ENCODE measurements around the gene BIN1. TPM values are rescaled to one million over a fixed set of nuclear protein-coding genes. Genes with fewer than 3 reads are reported as not detected.

BIN1 gene
- total and polyA plus RNA-seq, 2 of the 4 experiments (the other 2 are of a cell fraction): 18.1 to 25.7 TPM

GRCh38 chr2:127085317-127085681 lies 21.7 kb downstream of the BIN1 start:
- Histone ChIP-seq H3K4me3 (ENCODE audit: insufficient read depth, low read depth, low read length) (no peak overlapping the region), H3K14ac (replicated peaks; ENCODE audit: low read depth, low read length) (peak overlapping the region; percentile 77; the same call in 1 of the 2 replicates), H3K4ac (ENCODE audit: low read depth, low read length) (peak overlapping the region; percentile 82), H3K56ac (ENCODE audit: extremely low read depth, insufficient read depth, low read length) (no peak overlapping the region), H2AK9ac (replicated peaks; ENCODE audit: low read depth, low read length, poor library complexity) (peak overlapping the region; percentile 87), H3K79me1 (ENCODE audit: low read depth in 1 of 2, low read length in 2 of 2) (peaks cover 13 to 65% of the 10 kb centered on the region in 2 experiments; a peak in 3 of 4 replicates), H3K4me2 (ENCODE audit: low read depth, low read length) (no peak overlapping the region; the same call in 1 of the 2 replicates), H3K36me3 (ENCODE audit: control insufficient read depth, insufficient read depth, low read length) (no peaks in the 10 kb centered on the region), H3K9me3 (ENCODE audit: control insufficient read depth, insufficient read depth, low read length) (no peaks in the 10 kb centered on the region), H2BK20ac (ENCODE audit: low read depth, low read length) (peak overlapping the region; percentile 27; the same call in 1 of the 2 replicates), H4K91ac (ENCODE audit: insufficient read depth, low read depth, low read length) (peak overlapping the region; percentile 89; the same call in 1 of the 2 replicates), H3K9ac (ENCODE audit: low read depth, low read length) (peak overlapping the region; percentile 40; the same call in 1 of the 2 replicates), H2AFZ (replicated peaks; ENCODE audit: low read length, poor library complexity) (peak overlapping the region; percentile 70), H2BK120ac (ENCODE audit: low read depth, low read length) (peak overlapping the region; percentile 81), H4K8ac (ENCODE audit: low read depth in 2 of 2, low read length in 2 of 2) (peak overlapping the region; percentile 2 to 67; a peak in 2 of 4 replicates), H4K5ac (ENCODE audit: low read depth, low read length) (peak overlapping the region; percentile 80), H3K9me1 (ENCODE audit: insufficient read depth, low read length) (peaks cover 18% of the 10 kb centered on the region), H3K23ac (ENCODE audit: low read depth, low read length) (peak overlapping the region; percentile 92; the same call in 1 of the 2 replicates), H3K4me1 (ENCODE audit: control insufficient read depth, insufficient read depth, low read length) (peaks cover 62% of the 10 kb centered on the region), H2BK15ac (ENCODE audit: low read depth, low read length) (peak overlapping the region; percentile 7; the same call in 1 of the 3 replicates), H2AK5ac (ENCODE audit: low read depth, low read length) (peak overlapping the region; percentile 97), H3K18ac (ENCODE audit: low read depth, low read length) (peak overlapping the region; percentile 65; the same call in 1 of the 2 replicates), H2BK5ac (ENCODE audit: low read depth, low read length, poor library complexity, severe bottlenecking) (peak overlapping the region; percentile 76), H3K27me3 (ENCODE audit: control insufficient read depth, insufficient read depth, low read length) (no peaks in the 10 kb centered on the region), H4K20me1 (ENCODE audit: insufficient read depth, low read length) (peaks cover 22% of the 10 kb centered on the region; the same call in 1 of the 2 replicates), H3K27ac (ENCODE audit: insufficient read depth, low read length) (peak overlapping the region; percentile 88)
- WGBS, 2 experiments (ENCODE audit: extremely low coverage in 2 of 2, insufficient read length in 1 of 2): no CpG with 5 or more reads among the region's 9 CpGs
- intact Hi-C loops (cut with micrococcal nuclease) (no loop called here), dilution Hi-C loops (cut with HindIII; ENCODE audit: low sequenced_read_pairs, unreplicated experiment) (no loop called here), in situ Hi-C loops (cut with MboI; ENCODE audit: low sequenced_read_pairs) (no loop called here)
- ATAC-seq (ENCODE audit: low read depth) (no peak), DNase-seq (peak; percentile 23)
- TF ChIP-seq FOS (IDR thresholded peaks at IDR 0.05; ENCODE audit: low read depth, low read length) (no peak), CTCF (conservative IDR thresholded peaks at IDR 0.05; ENCODE audit: low read depth, low read length) (no peak), MXI1 (IDR thresholded peaks at IDR 0.05; ENCODE audit: borderline replicate concordance, low read depth, low read length) (no peak), POLR2A (IDR thresholded peaks at IDR 0.05; ENCODE audit: low read depth, low read length) (no peak), CEBPB (IDR thresholded peaks at IDR 0.05; ENCODE audit: low read depth, low read length) (no peak), BHLHE40 (IDR thresholded peaks at IDR 0.05; ENCODE audit: low read depth, low read length) (no peak), MAZ (IDR thresholded peaks at IDR 0.05; ENCODE audit: borderline replicate concordance, low read depth, low read length) (no peak), RFX5 (IDR thresholded peaks at IDR 0.05; ENCODE audit: low read depth, low read length) (no peak), USF2 (IDR thresholded peaks at IDR 0.05; ENCODE audit: low read depth, low read length) (no peak), RAD21 (IDR thresholded peaks at IDR 0.05; ENCODE audit: low read length) (no peak), CHD1 (IDR thresholded peaks at IDR 0.05; ENCODE audit: low read depth, low read length) (no peak), MAFK (IDR thresholded peaks at IDR 0.05; ENCODE audit: low read depth, low read length) (no peak), RCOR1 (IDR thresholded peaks at IDR 0.05; ENCODE audit: insufficient replicate concordance, low read length) (no peak), ELK1 (IDR thresholded peaks at IDR 0.05; ENCODE audit: borderline replicate concordance, low read depth, low read length) (no peak), NFE2L2 (IDR thresholded peaks at IDR 0.05; ENCODE audit: low read depth, low read length) (no peak), SMC3 (IDR thresholded peaks at IDR 0.05; ENCODE audit: low read depth, low read length) (no peak)
- BruUV-seq (replicated peaks): no TSS peak
- POLR2A ChIA-PET (ENCODE audit: unreplicated experiment): no interaction called here
- CTCF ChIA-PET: no interaction called here

Measured in IMR-90 (cell line).